ENCODE data around the gene PON1.

PON1 gene

DNA sequence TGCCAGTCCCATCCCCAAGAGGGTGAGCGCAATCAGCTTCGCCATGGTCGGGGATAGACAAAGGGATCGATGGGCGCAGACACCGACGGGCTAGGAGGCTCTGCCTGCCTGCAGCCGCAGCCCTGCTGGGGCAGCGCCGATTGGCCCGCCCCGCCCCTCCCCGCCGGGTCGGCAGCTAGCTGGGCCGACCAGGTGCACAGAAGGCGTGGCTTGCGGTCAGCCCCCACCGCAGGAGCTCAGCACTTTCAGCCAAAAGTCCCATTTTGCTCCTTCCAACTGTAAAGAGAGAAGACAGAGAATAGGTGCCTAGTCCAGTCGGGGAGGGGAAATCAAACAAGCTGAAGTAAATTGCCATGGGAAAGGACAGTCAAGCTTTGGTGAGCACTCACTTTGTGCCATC, at the start of gene PON1:
TSS of gene PON1 (minus strand) at position 102 of the 400 bp plus-strand sequence. CDS start at position 45, 57 bp downstream.
- no peak for DNase-seq

DNA sequence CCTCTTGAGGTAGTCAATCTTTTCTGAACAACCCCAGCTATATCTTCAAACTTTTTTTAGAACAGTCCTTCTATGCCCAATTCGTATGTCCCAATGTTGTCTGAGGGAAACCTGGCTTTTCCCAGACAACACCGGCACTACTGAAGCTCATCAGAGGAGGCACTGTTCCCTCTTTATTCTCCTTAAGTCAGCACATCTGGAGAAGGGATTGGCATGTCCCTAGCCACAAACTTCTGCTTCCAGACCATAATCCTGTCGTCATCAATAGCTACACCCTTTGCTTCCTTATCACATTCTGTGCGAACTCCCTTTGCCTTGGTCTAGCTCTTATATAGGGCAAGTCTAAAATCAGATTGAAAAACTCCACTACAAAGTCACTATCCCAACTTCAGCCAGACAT, 49.0 kb upstream of the PON1 start:
- DNase-seq, result no peak

DNA sequence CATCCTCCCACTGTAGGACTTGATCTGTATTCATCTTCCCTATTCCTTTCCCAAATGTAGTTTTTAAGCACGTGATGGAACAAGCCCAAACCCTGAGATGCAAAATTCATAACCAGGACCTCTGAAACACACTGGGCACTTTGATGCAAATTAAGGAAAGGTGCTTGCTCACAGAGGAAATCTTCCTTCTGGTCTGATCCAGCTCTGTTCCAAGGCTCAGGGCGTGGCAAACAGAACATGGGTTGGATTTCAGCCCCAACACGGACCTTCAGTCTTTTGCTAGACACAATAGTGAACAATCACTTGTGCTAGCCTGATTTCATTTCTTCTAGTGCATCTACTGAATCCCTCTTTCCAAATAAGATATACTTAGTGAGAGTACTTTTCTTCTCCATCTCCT, 43.9 kb upstream of the PON1 start:
- DNase-seq, result no peak

DNA sequence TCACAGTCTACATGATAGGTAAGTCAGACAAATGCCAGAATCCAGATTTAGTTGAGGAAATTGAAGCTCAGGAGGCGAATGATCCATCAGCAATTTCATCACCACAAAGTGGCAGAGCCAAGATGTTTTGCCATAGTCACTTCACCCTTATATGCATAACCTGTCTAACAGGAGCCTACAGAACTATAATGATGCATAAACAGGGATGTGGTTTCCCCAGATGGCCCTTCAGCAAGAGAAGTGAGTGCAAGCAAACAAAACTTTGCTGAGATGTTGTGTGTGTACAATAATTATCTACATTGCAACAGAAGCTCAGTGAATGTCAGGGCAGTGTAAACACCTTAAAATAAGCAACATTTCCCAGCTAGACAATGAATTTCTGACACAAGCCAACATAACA, 43.3 kb upstream of the PON1 start:
- DNase-seq, result no peak

DNA sequence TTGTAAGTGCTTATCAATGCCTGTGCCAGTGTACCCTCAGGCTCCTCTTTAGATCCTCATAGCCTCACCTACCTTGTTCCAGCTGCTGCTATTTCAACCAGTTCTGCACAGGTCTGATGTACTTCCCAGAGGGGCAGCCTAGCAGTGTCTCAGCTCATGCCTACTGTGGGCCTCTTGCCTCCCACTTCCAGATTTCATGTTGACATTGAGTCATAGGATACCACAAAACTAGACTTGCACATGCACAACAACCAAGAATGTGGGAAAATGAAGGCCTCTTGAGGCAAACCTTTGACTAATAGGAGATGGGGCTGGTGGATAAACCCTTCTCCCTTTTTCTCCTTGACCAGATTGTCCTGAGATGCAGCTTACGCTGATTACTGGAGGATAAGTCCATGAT, 40.8 kb upstream of the PON1 start:
- no peak for DNase-seq

DNA sequence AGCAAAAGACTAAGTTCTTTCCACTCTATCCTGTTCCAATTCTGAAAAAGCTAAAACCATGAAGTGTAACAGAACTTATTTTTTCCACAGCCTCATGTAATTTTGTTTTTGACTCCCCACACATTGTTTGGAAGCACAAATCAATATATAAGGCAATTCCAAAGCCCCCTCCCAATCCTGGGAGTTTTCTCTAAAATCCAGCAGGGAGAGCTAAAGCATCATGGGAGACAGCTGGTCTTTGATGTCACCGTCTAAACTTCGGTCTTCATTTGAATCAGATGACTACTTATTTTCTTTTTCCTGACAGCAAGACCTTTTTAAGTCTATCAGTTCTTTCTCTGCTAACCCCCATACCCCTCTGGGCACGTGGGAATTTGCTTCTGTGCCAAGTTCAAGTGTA, 33.3 kb upstream of the PON1 start:
- no peak for DNase-seq

DNA sequence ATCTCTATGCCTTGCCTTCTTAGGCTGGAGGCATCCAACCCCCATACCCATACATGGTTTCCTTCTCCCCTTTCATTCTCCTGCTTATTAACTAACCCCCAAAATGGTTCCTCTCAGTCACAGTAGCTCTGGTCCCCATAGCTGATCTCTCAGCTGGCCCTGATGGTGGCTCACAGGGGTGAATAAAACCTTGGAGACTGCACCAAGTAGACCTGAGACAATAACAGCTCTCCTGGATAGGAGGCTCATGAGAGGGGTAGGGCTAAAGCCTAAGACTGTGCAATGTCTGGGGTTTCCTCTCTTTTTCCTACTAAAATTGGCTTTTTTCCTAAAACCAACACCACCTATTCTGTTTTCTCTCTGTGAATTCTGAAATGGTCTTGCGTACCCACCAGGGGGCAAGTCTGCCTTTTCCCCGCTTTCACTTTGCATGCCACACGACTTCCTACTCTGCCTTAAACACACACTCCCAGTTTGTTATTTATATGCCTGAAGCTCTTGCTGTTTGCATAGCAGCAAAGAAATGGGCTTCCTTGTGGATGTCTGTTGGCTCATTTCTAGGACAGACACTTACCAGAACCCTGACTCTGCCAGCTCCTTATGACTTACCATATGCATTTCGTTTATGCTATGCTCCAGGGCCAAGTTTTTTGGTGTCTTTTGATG, 18.4 kb upstream of the PON1 start:
- no peak for DNase-seq

DNA sequence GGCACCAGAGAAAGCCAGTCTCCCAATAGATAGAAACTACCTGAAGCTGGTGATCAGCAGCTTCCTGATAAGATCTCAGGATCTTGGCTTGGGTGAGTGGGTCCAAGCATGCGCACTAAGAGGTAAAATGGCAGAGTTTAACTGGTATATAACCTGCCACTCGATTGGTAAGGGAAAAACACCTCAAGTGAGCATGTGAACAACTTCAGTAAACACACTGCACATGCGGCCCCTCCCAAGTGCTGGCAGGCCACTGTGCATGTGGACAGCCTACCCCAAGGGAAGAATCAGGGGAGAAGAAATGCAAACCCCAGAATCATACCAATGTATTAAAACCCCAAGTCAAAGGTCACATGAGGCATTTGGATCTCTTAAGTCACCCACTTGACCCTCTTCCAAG, 17.7 kb upstream of the PON1 start:
- no peak for DNase-seq

DNA sequence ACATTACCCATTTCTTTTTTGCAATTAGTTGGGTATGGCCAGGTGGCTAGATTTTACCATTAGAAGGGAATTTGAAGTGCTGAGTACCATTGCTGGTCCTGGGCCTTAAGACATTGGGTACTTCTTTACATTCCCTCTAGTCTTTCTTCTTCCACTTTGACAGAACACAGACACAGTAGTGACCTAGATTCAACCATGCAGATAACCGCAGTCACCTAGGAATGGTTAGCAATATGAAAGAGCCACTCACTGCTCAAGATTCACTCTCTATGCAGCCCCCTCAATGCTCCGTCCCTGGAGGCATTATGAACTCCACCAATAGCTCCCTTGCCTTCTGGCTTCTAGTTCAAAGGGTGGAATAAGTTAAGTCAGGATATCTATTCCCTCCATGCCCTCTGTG, 16.2 kb upstream of the PON1 start:
- DNase-seq, result no peak

DNA sequence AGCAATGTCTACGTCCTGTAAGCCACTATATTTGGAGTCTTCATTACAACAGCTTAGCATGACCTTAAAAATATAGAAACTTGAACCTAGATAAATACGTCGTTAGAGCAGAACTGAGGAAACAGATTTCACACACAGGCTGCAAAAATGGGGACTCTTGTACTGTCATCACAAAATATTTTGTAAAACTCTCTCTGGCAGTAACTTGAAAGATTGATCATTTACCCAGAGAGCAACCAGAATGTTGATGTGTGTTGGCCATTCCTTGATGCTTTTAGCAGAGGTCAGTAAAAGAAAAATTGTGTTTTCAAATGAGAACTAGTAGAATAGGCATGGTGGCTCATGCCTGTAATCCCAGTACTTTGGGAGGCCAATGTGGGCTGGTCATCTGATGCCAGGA, 14.5 kb upstream of the PON1 start:
- DNase-seq, result no peak

DNA sequence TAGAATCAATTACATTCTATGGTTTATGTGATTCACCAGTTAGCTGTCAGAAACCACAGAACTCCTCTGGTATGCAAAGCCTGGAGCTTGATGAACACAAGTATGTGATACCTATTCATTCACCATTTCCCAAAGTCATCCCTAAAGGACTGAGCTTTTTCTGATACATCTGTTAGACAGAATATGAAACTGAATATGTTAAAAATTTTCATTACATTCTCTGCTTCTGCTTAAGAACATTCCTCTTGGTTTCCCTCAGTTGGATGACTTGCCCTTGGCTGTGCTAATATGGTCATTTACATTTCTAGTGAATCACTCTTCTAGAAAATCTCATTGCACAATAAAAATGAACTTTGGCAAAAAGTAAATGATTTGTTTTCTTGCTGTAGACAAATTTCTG, 10.8 kb upstream of the PON1 start:
- DNase-seq, result no peak

DNA sequence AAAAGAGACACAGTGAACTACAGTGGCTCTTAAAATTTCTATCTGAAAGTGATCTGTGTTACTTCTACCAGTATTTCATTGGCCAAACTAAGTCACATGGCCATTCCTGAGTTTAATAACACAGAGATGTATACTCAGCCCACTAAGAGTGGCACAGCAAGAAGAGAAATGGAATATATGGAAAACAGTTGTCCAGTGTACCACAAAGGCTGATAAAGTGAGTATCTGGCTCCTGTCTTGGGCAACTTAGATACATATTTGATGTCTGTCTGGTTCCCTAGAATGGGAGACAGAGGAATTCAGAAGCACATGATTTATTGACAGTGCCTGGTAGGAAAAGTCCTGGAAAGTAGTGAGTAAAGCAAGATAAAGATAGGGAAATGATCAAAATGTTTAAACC, 10.1 kb upstream of the PON1 start:
- DNase-seq, result no peak

DNA sequence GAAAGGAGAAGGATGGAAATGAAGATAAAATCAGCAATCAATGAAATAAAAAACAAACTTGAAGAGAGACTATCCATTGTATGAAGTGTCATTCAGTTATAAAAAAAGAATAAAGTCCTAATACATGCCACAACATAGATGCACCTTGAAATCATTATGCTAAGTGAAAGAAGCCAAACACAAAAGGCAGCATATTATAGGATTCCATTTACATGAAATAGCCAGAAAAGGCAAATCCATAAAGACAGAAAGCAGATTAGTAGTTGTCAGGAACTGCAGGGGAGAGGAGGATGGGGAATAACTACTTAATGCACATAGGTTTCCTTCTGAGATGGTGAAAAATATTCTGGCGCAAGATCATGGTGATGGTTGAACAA, 6.6 kb upstream of the PON1 start:
- DNase-seq, result no peak

DNA sequence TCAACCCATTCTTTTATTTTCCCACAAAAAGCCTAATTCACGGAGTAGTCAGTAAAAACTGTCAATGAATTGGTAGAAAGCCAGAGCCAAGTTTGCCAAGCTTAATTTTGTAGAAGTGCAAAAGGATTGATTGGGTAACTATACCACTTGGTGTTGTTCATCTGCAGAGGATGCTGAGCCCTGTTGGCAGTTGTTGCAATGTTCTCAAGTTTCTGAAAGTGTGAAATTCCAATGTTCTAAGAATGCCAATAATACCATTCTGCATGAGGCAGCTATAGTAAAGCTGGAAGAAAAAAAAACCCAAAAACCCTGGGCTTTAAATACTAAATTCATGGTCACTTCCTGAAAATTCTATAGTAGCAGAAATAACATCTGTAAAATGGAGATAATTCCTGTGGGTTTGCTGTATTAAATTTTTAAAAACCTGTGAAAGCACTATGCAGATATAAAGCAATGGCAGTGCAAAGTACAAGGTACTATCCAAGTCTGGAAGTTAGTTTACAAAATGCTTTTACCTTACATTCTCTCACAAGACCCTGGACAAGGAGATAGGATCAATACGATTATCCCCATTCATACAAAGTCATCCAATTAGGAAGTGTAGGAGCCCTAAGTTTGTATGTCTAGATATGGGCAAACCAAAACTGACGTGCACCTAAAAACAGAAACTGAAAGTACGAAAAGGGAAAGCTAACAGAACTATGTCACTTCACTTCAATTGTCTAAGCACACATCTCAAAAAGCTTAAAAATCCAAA, 6.0 kb upstream of the PON1 start:
- DNase-seq, result no peak

DNA sequence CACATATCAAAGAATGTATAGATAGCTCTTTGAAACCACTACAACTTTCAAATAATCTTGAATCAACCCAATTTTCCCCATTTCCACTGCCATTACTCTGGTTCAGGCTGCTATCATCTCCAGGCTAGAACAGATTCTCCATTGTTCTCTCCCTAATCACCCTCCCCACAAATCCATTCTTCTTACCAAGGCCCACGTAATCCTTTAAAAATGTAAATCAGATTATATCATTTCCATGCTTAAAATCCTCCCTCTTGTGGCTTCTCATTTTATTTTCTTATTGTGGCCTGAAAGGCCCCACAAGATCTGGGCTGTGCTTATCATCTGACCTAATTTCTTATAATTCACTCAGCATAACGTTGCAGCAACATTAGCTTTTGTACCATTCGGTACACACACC, 3.0 kb upstream of the PON1 start:
- DNase-seq, result no peak

DNA sequence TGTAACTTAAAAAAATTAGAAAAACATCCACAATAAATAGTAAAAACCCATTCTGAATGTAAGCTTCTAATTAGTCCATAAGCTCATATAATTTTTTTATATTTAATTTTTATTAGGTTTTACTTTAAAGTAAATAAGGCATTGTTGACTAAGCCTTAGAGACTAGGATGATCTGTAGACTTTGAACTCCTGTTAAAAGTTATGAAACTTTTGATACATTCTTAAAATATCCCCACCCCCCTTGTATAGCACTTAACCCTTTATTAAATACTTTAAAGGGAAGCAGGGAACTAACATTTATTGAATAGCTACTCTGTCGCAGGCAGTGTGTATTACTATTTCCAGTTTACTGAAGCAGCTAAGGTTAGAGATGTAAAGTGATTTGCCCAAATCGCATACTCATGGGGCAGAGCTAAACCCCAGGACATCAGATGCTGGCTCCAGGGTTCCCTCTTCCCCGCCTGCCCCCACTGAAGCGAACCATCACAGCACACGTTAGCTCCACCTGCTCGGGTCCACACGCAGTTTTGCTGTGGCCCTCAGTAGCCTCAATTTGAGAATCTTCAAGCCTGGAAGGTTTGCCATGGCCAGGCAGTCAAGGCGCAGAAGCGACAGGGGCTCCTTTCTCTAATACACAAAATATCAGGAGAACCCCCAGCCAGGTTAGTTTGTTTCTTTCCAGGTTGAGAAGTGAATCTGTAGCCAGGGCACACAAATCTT, 762 bp downstream of the PON1 start:
- no peak for DNase-seq

DNA sequence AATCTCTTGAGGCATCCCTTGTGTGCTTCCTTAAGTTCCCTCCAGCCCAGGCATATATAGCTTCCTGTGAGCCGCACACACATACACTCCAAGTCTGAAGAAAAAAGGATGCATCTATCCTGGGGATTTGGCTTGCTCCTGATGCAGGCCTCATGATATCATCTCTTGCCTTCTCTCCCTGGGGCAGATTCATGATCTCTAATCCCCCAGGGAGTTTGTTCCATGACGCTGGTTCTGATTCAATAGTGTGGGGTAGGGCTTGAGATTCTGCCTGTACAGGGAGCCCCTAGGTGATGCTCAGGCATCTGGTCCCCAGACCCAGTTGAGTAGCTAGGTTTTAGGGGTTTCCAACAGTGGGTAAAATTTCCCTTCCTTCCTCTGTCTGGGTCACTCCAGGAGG, 1.5 kb downstream of the PON1 start:
- no peak for DNase-seq

DNA sequence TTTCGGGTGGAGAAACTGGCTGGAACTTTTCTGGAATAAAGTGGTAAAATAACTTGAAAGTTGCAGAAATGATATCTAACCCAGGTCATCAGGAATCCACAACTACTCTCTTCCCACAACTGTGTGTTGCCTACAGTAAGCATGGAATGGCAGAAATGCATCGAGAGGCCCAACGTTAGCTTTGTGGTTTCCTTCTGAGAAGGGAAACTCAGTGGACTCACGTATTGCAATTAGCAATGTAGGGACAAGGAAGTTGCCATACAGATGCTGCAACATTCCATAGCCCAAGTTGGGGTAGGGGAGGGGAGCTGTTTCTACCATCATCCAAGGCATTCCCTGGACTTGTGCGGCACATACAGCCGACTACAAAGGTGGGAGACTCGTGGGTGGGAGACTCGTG, 1.9 kb downstream of the PON1 start:
- no peak for DNase-seq

DNA sequence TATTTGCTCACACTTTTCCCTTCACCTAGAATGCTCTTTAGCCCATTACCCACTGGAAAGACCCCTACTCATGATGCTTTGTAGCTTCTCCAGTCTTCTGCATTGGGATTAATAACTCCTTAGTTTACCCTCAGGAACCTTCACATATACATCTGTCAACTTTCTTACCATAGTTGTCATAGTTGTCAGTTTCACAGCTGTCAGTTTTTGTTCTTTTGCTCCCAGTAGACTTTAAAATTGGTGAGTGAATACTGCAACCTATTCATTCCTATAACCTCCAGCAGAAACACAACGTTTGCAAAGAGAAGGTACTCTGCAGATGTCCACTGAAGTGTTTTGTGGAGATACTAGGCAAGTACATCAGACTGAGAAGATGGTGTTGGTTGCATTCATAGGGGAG, 2.6 kb downstream of the PON1 start:
- no peak for DNase-seq

DNA sequence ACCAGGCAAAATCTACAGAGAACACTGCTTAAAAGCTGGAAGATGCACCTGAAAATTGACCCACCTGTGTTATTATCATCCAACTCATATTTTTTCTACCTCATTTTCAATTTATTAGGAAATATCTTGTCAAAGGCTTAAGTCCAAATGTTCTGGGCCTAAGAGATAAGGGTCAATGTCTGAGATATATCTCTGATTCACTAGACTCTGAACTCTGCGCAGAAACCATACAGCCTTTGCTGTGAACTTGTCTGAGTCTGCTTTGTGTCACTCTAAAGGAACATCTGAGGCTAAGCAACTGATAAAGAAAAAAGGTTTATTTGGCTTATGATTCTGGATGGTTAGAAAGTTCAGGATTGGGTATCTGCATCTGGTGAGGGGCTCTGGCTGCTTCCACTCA, 3.7 kb downstream of the PON1 start:
- no peak for DNase-seq

DNA sequence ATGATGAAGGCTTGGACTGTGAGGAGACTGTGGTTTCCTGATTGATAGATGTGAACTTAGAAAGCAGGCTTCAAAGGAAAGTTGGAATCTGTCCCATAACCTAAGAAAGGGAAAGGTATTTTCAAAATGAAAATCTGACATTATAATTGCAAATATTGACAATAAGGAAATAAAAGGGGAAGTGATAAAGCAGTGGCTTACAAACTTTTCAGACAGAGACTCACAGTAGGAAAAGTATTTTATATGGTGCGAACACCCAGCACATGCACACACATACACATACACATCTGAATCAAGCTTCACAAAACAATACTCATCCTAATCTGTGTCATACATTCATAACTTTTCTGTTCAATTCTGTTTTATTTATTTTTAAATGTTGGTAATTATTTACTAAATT, 4.8 kb downstream of the PON1 start:
- DNase-seq, result no peak

DNA sequence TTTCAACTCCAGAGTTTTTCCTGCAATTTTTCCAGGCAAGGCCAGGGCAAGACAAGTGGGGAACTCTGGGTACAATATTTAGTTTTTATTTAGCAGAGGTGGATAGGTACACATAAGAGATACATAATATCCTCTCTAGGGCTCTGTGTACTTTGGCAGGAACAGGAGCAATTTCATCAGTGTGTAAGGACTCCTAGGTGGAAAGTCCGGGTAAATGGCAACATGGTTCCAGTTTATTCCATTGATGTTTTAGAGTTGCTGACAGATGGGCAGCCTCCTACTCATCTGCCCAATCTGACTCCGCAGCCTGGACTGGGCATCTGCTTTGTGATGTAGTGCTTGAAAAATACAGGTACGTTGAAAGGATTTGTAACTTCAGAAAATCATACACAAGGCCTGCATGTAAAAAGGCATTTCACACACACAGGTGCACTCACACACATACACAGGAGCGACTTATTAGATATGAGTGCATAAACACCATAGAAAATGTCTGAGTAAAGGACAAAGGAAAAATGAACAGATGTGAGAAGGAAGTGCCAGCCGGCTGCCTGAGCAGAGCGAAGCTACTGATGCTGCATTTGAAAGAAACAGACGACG, 5.7 kb downstream of the PON1 start:
- no peak for DNase-seq

DNA sequence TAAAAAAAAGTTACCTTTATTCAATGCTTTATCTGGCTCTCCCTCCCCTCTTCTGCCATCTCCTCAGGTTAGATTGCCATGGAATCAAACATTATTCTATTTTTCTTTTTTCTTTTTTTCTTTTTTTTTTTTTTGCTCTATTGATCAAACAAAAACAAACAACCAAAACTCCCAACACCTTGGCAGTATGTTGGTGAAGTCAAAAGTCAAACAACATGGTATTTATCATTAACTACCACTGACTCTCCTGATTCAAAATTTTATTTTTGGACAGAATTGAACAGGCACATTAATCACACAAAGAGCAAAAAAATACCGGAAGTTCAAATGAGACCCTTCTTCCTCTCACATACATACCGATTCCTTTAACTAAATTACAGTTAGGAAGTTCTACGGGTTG, 6.4 kb downstream of the PON1 start:
- DNase-seq, result no peak

DNA sequence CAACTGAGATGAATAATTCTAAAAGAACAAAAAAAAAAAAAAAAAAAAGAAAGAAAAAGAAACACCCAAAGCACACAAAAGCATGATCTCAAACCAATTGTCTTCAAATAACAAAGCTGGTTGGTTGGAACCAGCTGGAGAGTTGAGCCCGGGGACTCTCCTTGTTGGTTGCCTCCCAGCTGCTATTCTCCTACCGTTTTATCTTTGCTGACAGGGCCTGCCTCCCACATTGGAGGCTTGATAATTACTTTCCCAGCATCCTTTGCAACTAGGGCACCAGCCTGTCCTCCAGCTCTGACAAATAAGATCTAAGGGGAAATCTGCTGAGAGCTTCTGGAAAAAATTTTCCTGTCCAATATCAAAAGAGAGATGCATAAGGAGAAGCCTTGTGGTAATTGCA, 6.8 kb downstream of the PON1 start:
- no peak for DNase-seq
